ENCODE data around the gene TCP10L. TPM values are rescaled to one million over a fixed set of nuclear protein-coding genes. Genes with fewer than 3 reads are reported as not detected.
"Not testable (repeated sequence)": the region's sequence is repeated elsewhere in the genome, so short reads cannot be mapped to it uniquely, and the experiment has no call there.

TCP10L gene
- not detected in 2 replicates for total RNA-seq (2014; rRNA removed; shearing (Covaris generic))

DNA sequence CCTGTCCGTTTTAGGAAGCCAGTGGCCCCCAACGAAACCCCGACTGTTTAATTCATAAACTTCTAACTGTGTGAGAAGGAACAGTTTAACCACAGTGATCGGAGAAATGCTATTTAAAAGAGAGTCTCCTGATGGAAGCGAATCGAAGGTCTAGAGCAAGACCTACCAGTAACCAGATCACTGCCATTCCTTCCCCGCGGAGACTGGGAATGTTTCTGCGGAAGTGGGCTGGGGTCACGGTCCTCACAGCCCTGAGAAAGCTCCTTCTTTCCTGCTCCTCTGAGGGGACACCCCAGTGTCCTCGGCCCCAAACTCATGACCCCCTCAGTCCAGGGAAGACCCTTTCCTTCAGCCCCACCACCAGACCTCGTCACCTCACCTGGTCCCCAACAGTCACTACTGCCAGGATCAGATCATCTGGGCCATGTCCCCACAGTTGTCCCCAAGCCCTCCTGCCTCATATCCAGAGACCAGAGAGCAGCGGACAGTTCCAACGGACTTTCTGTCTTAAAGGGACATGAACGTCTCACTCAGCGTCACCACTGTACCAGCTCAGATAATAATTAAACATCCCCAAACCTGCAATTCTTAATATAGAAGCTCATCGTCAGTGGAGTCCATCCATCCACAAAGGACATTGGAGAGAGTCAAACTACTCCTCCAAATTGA is at the start of gene TCP10L:
Gene TCP10L, minus strand, starts transcription at position 482 of the 669 bp plus-strand sequence. CDS start 1,219 bp downstream, outside the sequence.
- DNase-seq (ENCODE audit: low spot score), result no peak

- no peak for DNase-seq (ENCODE audit: low spot score)
Observed at GRCh38 chr21:32626621-32627196, 41.4 kb upstream of the TCP10L start.

- not testable (repeated sequence) for DNase-seq (ENCODE audit: low spot score)
Observed at GRCh38 chr21:32618218-32618617, 32.9 kb upstream of the TCP10L start.

DNA sequence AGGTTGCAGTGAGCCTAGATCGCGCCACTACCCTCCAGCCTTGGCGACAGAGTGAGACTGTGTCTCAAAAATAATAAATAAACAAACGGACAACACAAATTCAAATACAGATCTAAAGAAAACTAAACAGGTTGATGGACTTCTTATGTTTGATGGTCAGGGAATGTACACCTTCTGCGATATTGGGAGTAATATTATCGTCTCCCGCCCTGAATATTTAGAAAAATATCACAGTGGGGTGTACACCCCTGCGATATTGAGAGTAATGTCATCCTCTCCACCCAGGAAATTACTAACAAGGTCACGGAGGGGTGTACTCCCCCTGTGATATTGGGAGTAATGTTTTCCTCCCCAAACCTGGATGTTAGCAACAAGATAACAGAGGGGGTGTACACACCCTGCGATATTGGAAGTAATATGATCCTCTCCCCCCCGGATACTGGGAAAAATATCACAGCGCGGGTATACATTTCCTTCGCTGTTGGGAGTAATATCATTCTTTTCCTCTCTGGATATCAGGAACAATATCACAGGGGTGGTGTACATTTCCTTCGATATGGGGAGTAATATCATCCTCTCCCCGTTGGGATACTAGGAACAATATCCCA is 28.2 kb upstream of the TCP10L start:
- DNase-seq (ENCODE audit: low spot score), result no peak

GRCh38 chr21:32612999-32613337 is 27.6 kb upstream of the TCP10L start:
- no peak for DNase-seq (ENCODE audit: low spot score)

- DNase-seq (ENCODE audit: low spot score), result peak; percentile 89
Observed at GRCh38 chr21:32612075-32612998, 27.0 kb upstream of the TCP10L start, which contains the start of gene CFAP298. TSS of gene CFAP298 (minus strand) at chr21:32612377. CDS start at chr21:32612243, 134 bp downstream.

- DNase-seq (ENCODE audit: low spot score), result peak; percentile 36
Observed at GRCh38 chr21:32611471-32611997, 26.2 kb upstream of the TCP10L start.

DNA sequence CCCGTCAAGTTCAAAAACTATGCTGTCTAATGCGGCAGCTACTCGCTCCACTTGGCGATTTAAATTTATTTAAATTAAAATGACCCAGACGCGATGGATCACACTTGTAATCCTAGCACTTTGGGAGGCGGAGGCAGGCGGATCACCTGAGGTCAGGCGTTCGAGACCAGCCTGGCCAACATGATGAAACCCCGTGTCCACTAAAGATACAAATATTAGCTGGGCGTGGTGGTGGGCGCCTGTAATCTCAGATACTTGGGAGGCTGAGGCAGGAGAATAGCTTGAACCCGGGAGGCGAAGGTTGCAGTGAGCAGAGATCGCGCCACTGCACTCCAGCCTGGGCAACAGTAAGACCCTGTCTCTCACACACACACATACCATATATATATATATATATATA is 25.6 kb upstream of the TCP10L start:
- DNase-seq (ENCODE audit: low spot score), result not testable (repeated sequence)

DNA sequence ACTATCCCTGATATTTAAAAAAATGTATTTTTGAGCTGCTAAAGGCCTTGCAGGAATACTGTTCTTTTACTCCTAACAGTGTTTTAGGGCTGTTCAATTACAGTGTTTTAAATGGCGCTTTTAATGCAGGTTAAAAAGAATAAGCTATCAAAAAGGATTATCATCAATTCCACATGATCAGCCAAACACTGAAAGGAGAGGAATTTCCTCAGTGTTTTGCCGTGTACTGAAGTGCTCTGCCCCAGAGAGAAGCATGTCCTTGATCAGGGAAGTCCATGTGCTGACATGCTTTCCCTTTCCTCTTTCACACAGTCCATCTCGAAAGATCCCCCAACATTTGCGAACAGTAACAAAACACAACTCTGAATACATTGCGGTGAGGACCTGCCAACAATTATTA is 23.5 kb upstream of the TCP10L start:
- no peak for DNase-seq (ENCODE audit: low spot score)

- no peak for DNase-seq (ENCODE audit: low spot score)
Observed at GRCh38 chr21:32605469-32605868, 20.1 kb upstream of the TCP10L start.

GRCh38 chr21:32604464-32604863 is 19.1 kb upstream of the TCP10L start:
- DNase-seq (ENCODE audit: low spot score), result no peak

GRCh38 chr21:32603131-32603530 is 17.8 kb upstream of the TCP10L start:
- DNase-seq (ENCODE audit: low spot score), result no peak

DNA sequence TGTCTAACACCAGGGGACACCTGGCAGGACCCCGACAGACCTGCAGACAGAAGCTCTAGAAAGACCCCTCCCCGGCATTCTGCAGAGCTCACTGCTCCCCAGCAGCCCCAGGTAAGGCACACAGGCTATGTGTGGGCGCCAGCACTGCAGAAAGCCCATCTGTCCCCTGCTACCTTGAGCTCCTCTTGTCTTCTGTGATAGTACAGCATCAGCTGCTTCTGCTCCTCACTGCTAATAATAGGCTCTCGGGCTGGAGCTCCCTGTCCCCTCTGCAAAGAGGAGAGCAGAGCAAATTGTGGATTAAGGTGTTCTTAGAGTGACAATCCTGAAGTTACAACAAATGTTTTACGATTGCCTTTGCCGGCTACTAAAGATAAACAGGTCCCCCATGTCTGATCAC is 16.8 kb upstream of the TCP10L start:
- DNase-seq (ENCODE audit: low spot score), result no peak

GRCh38 chr21:32599526-32599925 is 14.2 kb upstream of the TCP10L start:
- no peak for DNase-seq (ENCODE audit: low spot score)

- no peak for DNase-seq (ENCODE audit: low spot score)
Observed at GRCh38 chr21:32599091-32599490, 13.8 kb upstream of the TCP10L start.

DNA sequence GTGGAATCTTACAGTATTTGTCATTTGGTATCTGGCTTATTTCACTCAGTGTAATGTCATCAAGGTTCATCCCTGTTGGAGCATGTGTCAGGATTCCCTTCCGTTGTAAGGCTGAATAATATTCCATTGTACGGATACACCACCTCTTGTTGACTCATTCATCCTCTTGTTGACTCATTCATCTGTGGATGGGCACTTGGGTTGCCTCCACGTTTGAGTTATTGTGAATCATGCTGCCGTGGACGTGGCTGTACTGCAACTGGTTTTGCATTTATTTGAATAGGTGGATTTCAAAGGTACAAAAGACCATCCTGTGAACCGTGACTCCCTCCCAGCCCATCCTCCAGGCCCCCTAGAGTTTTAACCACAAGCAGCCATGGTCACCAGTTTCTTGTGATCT is 11.9 kb upstream of the TCP10L start:
- no peak for DNase-seq (ENCODE audit: low spot score)

GRCh38 chr21:32595431-32595830 is 10.1 kb upstream of the TCP10L start:
- DNase-seq (ENCODE audit: low spot score), result no peak

DNA sequence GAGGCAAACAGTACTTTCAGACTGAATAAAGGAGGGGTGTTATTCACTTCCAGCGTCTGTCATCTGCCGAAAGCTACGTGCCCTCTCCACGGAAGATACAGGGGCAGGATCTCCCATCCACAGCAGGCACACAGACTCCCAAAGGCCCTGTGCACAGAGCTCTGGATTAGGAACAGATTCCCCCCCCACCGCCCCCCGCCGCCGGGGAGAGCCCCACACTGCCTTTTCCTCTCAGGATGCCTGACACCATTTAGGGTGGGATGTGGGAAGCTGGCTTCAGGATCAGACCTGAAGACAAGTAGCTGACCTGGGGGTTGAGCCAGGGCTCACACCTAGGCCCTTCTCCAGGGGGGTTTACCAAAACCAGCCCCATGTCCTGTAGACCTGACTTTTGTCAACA is 8.4 kb upstream of the TCP10L start:
- DNase-seq (ENCODE audit: low spot score), result no peak

DNA sequence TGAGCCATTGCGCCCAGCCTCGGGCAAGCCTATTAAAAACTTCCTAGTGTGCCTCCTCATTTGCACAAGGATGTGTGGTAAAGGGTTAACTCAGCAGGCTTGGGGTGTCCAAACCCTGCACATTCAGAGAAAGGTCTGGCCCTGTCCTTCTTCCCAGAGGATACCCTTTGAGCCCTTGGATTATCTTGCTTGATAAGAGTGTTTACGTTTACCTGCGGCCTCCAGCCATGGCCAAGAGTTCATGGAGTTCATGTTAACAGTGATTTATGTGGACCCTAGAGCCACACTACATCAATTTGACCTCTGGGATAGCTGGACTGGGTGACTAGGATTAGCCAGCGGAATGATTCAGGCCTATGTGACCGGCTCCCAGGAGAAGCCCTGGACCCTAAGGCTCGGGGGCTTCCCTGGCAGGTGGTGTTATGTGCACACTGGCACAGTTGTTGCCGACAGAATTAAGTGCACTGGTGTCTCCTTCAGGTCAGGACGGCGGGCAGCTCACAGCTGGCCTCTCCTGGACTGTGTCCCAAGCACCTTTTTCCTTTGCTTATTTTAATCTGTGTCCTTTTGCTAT is 7.7 kb upstream of the TCP10L start:
- DNase-seq (ENCODE audit: low spot score), result no peak

- no peak for DNase-seq (ENCODE audit: low spot score)
Observed at GRCh38 chr21:32590130-32590529, 4.8 kb upstream of the TCP10L start.

DNA sequence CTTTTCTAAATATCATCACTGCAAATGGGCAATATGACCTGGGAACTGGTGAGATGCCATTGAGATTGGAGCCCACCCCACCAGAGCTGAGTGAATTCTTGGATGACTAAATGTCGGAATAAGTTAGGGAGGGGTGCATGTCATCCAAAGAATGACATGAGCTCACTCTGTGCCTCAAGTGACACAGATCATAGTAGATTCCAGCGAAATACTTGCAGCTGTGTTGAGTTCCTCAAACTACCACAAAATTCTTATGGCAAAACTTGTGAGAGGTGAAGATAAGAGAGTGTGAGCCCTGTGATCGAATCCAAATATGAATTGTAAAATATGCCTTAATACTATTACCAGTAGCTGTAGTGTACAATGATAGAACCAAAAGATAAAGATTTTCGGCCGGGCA is 2.3 kb upstream of the TCP10L start:
- no peak for DNase-seq (ENCODE audit: low spot score)
